Transverse colon (tissue), 4 donors: ENCODE data around the gene MCUR1. TPM values are rescaled to one million over a fixed set of nuclear protein-coding genes. Genes with fewer than 3 reads are reported as not detected.

Experiments
- DNase-seq: peaks from one replicate; pipeline ENCODE4 v3.0.0-alpha.2; 2019
- H3K27ac ChIP-seq, 4 donors: fragments of 200-600 bp; sonication (generic); 2 replicates each; pipeline ENCODE4 v1.5.1; 2016 to 2018; ENCODE audit warnings: inconsistent platforms in 4 of 4
- H3K27me3 ChIP-seq: fragments of 200-600 bp; sonication (generic); 2 replicates; pipeline ENCODE4 v1.5.1; 2017; ENCODE audit warnings: inconsistent platforms
- H3K36me3 ChIP-seq, 4 donors: fragments of 200-600 bp; sonication (generic); 2 replicates each; pipeline ENCODE4 v1.5.1; 2017 to 2019; ENCODE audit warnings: inconsistent platforms in 4 of 4
- H3K4me1 ChIP-seq, 4 donors: fragments of 200-600 bp; sonication (generic); 2 replicates each; pipeline ENCODE4 v1.5.1; 2017 to 2020; ENCODE audit warnings: inconsistent platforms in 4 of 4
- H3K4me3 ChIP-seq, 4 donors: fragments of 200-600 bp; sonication (generic); 1 replicate in 1 of 4; 2 replicates in 3 of 4; pipeline versions ENCODE4 v1.5.1 to v1.6.1; 2017 to 2019; ENCODE audit warnings: inconsistent platforms in 4 of 4
- H3K9me3 ChIP-seq, 2 donors: fragments of 200-600 bp; sonication (generic); 2 replicates each; pipeline ENCODE4 v1.5.1; 2017 to 2019; ENCODE audit warnings: inconsistent platforms in 2 of 2
- EP300 ChIP-seq: sonication (generic); formaldehyde crosslinking; IDR thresholded peaks from one replicate; pipeline ENCODE4 v1.6.1; 2017; ENCODE audit warnings: antibody characterized with exemption, low read depth
- POLR2A ChIP-seq: fragments of 450-650 bp; IDR thresholded peaks from one replicate; pipeline ENCODE4 v1.6.1; 2016; ENCODE audit warnings: antibody characterized with exemption, mild to moderate bottlenecking, moderate library complexity
- POLR2AphosphoS5 ChIP-seq, 3 donors: sonication (generic); formaldehyde crosslinking; IDR thresholded peaks; one replicate each; pipeline ENCODE4 v1.6.1; 2016; ENCODE audit warnings: antibody characterized with exemption in 3 of 3
- WGBS, 2 donors: methylation state at CpG; one replicate each; pipeline ENCODE4 v1.1.5; 2018; ENCODE audit warnings: low coverage in 1 of 2; 5-methylcytosine and 5-hydroxymethylcytosine counted together
- in situ Hi-C, 4 donors: fragments of 200-750 bp; cut with MboI; loops; one replicate each; pipeline versions ENCODE4 v1.15.0 to v1.15.1; 2017; ENCODE audit warnings: low sequenced_read_pairs in 3 of 4, low pct_ligation_motif_present in 1 of 4, low pct_unique_long_range_greater_than_20kb in 1 of 4
- intact Hi-C: fragments of 100-400 bp; cut with DNase I; formaldehyde crosslinking; loops from one replicate; pipeline ENCODE4 v1.15.1; 2023; ENCODE audit warnings: low total_unique reads
- total RNA-seq, 4 donors: library from RNA; depleted of rRNA; stranded (reverse); fragments of >200 nt; gene quantifications; one replicate each; pipeline ENCODE4 v1.1.0, GENCODE V29; 2016
- TF ChIP-seq, protein P1 (sequence below), 5 experiments: fragments of 200-600 bp in 3 of 5; fragments of 450-650 bp in 2 of 5; sonication (generic) in 3 of 5; IDR thresholded peaks; 1 replicate in 2 of 5; 2 replicates in 3 of 5; pipeline ENCODE4 v1.5.1; 2016 to 2017; ENCODE audit warnings: antibody characterized with exemption in 5 of 5, inconsistent platforms in 3 of 5, mild to moderate bottlenecking in 2 of 5, moderate library complexity in 1 of 5

Gene MCUR1
- total RNA-seq, 4 donors from 2014 or later, result 25.7 to 58.7 (median 31.1) TPM

DNA sequence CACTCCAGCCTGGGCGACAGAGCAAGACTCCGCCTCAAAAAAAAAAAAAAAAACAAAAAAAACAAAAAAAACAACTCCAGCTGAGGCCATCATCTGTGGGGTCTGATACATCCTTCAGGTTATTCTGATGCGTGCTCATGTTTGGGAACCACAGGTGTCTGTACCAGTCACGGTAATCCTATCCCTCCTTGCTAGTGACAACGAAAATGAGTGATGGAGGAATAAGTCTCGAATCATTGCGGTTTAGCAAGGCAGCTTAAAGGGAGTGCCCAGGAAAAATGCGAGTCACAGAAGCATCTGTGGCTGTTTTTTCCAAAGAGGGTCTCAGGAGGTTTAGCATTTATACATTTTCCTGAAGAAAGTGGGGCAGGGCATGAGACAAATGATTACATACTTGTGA, 48.8 kb downstream of the MCUR1 start:
- intact Hi-C loops (loop anchor here (10.0 kb wide), 2 partner anchors 51 to 151 kb away; partner anchors contain the start of genes NOL7 and RANBP9), in situ Hi-C loops (no loop called here)
- Histone ChIP-seq H3K4me3 (no peak overlapping the region), H3K36me3 (no peaks in the 10 kb centered on the region), H3K4me1 (peaks cover 0 to 28% (median 15%) of the 10 kb centered on the region in 4 donors), H3K27ac (no peak overlapping the region), H3K9me3 (no peaks in the 10 kb centered on the region), H3K27me3 (no peaks in the 10 kb centered on the region)
- 86 to 87% methylated on average over 7 to 8 of the region's 8 CpGs for WGBS, 2 donors
- TF ChIP-seq EP300 (no peak), POLR2AphosphoS5 (IDR thresholded peaks at IDR 0.05) (no peak), POLR2A (no peak)
- TF ChIP-seq, protein P1, sequence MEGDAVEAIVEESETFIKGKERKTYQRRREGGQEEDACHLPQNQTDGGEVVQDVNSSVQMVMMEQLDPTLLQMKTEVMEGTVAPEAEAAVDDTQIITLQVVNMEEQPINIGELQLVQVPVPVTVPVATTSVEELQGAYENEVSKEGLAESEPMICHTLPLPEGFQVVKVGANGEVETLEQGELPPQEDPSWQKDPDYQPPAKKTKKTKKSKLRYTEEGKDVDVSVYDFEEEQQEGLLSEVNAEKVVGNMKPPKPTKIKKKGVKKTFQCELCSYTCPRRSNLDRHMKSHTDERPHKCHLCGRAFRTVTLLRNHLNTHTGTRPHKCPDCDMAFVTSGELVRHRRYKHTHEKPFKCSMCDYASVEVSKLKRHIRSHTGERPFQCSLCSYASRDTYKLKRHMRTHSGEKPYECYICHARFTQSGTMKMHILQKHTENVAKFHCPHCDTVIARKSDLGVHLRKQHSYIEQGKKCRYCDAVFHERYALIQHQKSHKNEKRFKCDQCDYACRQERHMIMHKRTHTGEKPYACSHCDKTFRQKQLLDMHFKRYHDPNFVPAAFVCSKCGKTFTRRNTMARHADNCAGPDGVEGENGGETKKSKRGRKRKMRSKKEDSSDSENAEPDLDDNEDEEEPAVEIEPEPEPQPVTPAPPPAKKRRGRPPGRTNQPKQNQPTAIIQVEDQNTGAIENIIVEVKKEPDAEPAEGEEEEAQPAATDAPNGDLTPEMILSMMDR (IDR thresholded peaks at IDR 0.05), result no peak
- no peak for DNase-seq

DNA sequence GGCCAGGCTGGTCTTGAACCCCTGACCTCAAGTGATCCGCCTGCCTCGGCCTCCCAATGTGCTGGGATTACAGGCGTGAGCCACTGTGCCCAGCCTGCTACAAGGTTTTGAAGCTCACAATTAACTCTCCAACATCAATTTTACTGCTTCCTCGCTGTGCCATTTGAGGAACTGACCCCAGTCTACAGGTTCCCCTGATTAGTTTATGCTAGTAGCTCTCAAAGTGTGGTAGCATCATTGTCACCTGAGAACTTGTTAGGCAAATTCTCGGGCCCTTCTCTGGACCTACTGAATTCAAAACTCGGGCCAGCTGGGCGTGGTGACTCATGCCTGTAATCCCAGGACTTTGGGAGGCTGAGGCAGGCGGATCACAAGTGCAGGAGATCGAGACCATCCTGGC, 49.4 kb downstream of the MCUR1 start:
- H3K4me1 ChIP-seq, result peaks cover 0 to 28% (median 15%) of the 10 kb centered on the region in 4 donors
- H3K4me3 ChIP-seq, result no peak overlapping the region
- in situ Hi-C loops, result no loop called here
- no peaks in the 10 kb centered on the region for H3K27me3 ChIP-seq
- WGBS, 2 donors, result 86 to 100% methylated on average over 1 to 9 of the region's 9 CpGs
- H3K27ac ChIP-seq, result no peak overlapping the region
- DNase-seq, result no peak
- H3K9me3 ChIP-seq, result no peaks in the 10 kb centered on the region
- no peaks in the 10 kb centered on the region for H3K36me3 ChIP-seq
- TF ChIP-seq, protein P1 (IDR thresholded peaks at IDR 0.05), result no peak
- intact Hi-C loops, result loop anchor here (10.0 kb wide), 2 partner anchors 50 to 150 kb away; partner anchors contain the start of genes NOL7 and RANBP9

DNA sequence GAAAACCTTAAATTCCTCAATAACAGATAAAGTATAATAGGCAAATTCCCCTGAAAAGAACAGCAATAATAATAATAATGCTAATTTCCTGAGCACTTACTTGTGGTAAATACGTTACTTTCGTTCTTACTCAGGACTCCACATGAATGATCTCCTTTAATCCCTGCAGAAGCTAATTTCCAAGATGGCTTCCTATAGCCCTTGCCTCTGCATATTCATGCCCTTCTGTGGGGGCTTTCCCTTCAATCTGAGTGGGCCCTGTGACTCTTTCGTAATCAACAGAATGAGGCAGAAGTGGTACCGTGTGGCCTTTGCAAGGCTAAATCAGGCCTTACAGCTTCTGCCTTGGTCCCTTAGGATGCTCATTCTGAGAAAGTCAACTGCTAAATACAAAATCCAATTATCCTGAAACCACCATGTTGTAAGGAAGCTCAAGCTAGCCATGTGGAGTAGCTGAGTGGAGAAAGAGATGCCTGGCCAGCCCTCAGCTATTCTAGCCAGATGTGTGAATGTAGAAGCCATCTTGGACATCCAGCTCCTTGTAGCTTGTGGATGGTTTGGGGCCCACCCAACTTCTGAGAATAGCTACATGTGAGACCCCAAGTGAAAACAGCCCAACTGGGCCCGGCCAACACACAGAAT, 50.5 kb downstream of the MCUR1 start:
- Histone ChIP-seq H3K27ac (peak overlapping the region in 3 of 4 donors; percentile 54 to 71 (median 58)), H3K4me3 (no peak overlapping the region), H3K27me3 (no peaks in the 10 kb centered on the region), H3K36me3 (no peaks in the 10 kb centered on the region), H3K9me3 (no peaks in the 10 kb centered on the region), H3K4me1 (peaks cover 0 to 28% (median 15%) of the 10 kb centered on the region in 4 donors)
- in situ Hi-C loops, result no loop called here
- no peak for DNase-seq
- intact Hi-C loops, result loop anchor here (10.0 kb wide), 2 partner anchors 49 to 149 kb away; partner anchors contain the start of genes NOL7 and RANBP9
- TF ChIP-seq POLR2A, result no peak
- 70 to 90% methylated on average over 3 to 5 of the region's 5 CpGs for WGBS, 2 donors

DNA sequence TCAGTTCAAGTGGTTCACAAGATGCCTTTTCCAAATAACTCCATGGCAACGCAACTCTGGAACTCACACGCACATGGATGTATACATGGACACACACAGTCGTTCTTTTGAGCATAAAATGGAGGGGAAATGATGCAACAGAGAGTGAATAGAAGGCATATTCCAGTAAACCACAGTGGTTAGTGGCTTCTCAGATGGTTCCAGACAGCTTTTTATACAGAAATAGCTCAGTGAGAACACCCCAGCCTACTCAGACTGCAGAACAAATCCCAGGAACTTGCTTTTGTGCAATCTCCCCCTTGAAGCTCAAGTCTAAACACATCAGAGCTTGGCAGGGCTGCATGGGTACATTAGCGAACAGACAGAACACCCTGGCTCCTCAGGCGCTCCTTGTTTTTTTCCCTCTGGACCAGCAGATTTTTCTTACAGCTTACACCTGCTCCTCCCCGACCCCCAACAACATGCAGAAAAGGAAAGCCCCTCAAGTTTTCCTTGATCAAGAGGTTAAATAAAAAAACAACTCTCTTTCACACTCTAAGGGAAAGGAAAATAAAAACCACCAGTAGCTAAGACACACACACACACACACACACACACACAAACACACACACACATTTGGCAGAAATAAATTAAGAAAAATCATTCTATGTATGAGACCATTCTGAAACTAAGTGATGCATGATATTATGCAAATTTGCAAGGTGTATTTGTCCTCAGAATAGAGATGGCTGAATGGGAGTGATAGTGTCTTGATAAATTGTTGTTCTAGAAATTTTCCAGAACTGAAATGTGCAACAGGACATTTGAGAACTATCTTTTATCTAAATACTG, 51.5 kb downstream of the MCUR1 start:
- Histone ChIP-seq H3K4me3 (no peak overlapping the region), H3K9me3 (no peaks in the 10 kb centered on the region), H3K4me1 (peaks cover 0 to 28% (median 15%) of the 10 kb centered on the region in 4 donors), H3K36me3 (no peaks in the 10 kb centered on the region), H3K27ac (peak overlapping the region; percentile 54 to 71 (median 63)), H3K27me3 (no peaks in the 10 kb centered on the region)
- intact Hi-C loops, result loop anchor here (10.0 kb wide), 2 partner anchors 48 to 148 kb away; partner anchors contain the start of genes NOL7 and RANBP9
- TF ChIP-seq, protein P1 (IDR thresholded peaks at IDR 0.05), result no peak
- TF ChIP-seq POLR2A (no peak), POLR2AphosphoS5 (IDR thresholded peaks at IDR 0.05) (peak; percentile 49 to 51 (median 49)), EP300 (peak; percentile 67)
- in situ Hi-C loops, result no loop called here
- DNase-seq, result peak; percentile 42
- 33 to 37% methylated on average over 5 to 6 of the region's 6 CpGs for WGBS, 2 donors
